ENCODE results near the gene ELOVL2. TPM values are rescaled to one million over a fixed set of nuclear protein-coding genes. Genes with fewer than 3 reads are reported as not detected.

The ELOVL2 gene
- total RNA-seq, 2 donors from 2014 or later: 0.86 to 1.6 TPM

DNA sequence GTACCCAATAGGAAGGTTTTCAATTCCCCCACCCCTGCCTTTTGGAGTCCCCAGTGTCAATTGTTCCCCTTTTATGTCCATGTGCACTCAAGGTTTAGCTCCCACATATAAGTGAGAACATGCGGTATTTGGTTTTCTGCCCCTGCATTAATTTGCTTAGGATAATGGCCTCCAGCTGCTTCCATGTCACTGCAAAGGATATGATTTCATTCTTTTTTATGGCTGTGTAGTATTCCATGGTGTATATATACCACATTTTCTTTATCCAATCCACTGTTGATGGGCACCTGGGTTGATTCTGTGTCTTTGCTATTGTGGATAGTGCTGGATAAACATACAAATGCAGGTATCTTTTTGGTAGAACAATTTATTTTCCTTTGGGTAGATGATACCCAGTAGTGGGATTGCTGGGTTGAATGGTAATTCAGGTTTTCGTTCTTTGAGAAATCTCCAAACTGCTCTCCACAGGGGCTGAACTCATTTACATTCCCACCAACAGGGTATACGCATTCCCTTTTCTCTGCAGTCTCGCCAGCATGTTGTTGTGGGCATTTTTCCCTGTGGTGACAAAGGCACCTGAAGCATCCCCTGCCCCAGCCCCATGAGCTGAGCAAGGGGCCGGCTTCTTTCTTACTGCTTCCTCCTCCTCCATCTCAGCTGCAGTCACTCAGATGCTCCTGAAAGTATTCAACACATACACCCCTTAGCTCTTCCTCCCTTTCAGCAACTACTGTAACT is 66.7 kb downstream of the ELOVL2 start:
- no peak for DNase-seq (ENCODE audit: low spot score)
- Histone ChIP-seq H3K27me3 (no peaks in the 10 kb centered on the region), H3K36me3 (no peaks in the 10 kb centered on the region), H3K9me3 (no peaks in the 10 kb centered on the region), H3K27ac (no peak overlapping the region), H3K4me3 (no peak overlapping the region), H3K4me1 (no peaks in the 10 kb centered on the region)
- TF ChIP-seq, protein P1, sequence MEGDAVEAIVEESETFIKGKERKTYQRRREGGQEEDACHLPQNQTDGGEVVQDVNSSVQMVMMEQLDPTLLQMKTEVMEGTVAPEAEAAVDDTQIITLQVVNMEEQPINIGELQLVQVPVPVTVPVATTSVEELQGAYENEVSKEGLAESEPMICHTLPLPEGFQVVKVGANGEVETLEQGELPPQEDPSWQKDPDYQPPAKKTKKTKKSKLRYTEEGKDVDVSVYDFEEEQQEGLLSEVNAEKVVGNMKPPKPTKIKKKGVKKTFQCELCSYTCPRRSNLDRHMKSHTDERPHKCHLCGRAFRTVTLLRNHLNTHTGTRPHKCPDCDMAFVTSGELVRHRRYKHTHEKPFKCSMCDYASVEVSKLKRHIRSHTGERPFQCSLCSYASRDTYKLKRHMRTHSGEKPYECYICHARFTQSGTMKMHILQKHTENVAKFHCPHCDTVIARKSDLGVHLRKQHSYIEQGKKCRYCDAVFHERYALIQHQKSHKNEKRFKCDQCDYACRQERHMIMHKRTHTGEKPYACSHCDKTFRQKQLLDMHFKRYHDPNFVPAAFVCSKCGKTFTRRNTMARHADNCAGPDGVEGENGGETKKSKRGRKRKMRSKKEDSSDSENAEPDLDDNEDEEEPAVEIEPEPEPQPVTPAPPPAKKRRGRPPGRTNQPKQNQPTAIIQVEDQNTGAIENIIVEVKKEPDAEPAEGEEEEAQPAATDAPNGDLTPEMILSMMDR (IDR thresholded peaks at IDR 0.05): no peak

DNA sequence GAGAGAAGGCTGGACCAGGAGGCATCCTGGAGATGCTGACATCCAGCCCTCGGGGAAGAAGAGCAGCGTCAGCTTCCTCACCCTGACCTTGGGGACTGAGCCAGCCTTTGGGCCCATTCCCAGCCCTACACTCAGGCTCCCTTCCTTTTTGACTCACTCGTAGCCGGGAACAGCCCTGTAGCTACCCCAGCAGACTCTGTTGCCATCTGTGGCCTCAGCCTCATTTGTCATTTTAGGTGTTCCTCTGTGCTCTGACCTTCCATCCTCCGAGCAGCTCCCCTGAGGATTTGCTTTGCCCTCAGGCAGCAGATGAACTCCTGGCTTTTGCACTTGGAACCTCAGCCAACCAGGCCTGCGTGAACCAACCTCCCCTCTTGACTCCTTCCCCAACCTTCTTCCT is 67.5 kb downstream of the ELOVL2 start:
- no peak overlapping the region for H3K4me3 ChIP-seq
- DNase-seq (ENCODE audit: low spot score): no peak
- H3K9me3 ChIP-seq: no peaks in the 10 kb centered on the region
- H3K4me1 ChIP-seq: no peaks in the 10 kb centered on the region
- H3K27ac ChIP-seq: no peak overlapping the region
- TF ChIP-seq, protein P1 (IDR thresholded peaks at IDR 0.05): no peak
- H3K36me3 ChIP-seq: no peaks in the 10 kb centered on the region
- H3K27me3 ChIP-seq: no peaks in the 10 kb centered on the region

DNA sequence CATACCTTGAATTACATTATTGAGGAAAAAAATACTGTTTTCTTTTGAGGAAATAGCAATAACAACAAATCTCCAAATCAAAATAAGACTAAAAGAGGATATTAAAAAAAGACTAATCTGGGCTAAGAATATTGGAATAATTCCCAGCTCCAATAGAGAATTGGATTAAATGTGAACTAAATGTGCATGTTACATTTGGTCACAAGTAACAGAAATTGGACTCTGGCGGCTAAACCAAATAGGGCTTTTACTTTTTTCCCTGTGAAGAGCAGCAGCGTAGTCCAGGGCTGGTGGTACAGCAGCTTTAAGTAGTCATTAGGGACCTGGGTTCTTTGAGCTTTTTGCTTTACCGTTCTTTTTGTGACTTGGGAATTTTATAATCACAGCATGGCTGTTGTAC is 71.9 kb downstream of the ELOVL2 start:
- H3K27ac ChIP-seq: no peak overlapping the region
- no peak overlapping the region for H3K4me3 ChIP-seq
- H3K27me3 ChIP-seq: no peaks in the 10 kb centered on the region
- H3K9me3 ChIP-seq: no peaks in the 10 kb centered on the region
- DNase-seq (ENCODE audit: low spot score): no peak
- TF ChIP-seq, protein P1 (IDR thresholded peaks at IDR 0.05): no peak
- no peaks in the 10 kb centered on the region for H3K4me1 ChIP-seq
- H3K36me3 ChIP-seq: no peaks in the 10 kb centered on the region

DNA sequence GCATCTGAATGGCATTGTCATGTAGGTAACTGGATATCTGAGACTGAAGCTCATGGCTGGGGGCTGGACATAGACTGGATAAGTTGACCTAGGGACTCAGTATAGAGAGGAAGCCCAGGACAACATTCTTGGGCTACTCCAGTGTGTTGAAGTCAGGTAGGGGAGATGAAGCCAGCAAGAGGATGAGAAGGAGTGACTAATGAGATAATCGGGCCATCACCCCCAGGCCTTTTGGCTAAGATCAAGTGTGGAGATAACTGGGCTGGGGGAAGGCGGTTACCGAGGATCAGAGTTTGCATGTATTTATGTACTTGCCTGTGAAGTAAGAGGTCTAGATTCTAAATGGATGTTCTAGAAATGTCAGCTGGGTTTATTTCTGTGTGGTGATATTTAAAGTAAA is 73.4 kb downstream of the ELOVL2 start:
- TF ChIP-seq, protein P1 (IDR thresholded peaks at IDR 0.05): no peak
- Histone ChIP-seq H3K9me3 (peaks cover 0 to 9% of the 10 kb centered on the region in 2 donors), H3K4me1 (no peaks in the 10 kb centered on the region), H3K4me3 (no peak overlapping the region), H3K27me3 (no peaks in the 10 kb centered on the region), H3K27ac (no peak overlapping the region), H3K36me3 (no peaks in the 10 kb centered on the region)
- no peak for DNase-seq (ENCODE audit: low spot score)

DNA sequence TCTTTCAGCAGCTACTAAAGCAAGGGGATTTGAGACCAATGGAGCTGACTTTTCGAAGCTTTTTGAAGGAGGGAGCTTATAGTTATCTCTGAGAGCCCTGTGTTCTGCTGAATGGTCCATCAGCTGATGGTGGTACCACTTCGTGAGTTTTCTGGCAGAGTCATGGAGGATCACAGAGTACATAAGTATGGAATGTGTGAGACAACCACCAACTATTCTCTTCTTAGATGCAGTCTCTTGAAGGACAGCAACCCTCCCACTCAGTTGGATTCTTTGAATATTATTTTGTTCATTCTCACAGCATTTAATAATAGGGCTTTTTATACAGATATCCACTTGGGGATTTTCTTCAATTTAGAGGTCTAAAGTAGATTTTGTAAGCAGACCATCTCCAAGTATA is 75.3 kb downstream of the ELOVL2 start:
- Histone ChIP-seq H3K4me1 (no peaks in the 10 kb centered on the region), H3K27ac (no peak overlapping the region), H3K36me3 (no peaks in the 10 kb centered on the region), H3K4me3 (no peak overlapping the region), H3K27me3 (no peaks in the 10 kb centered on the region), H3K9me3 (peaks cover 0 to 11% of the 10 kb centered on the region in 2 donors)
- TF ChIP-seq, protein P1 (IDR thresholded peaks at IDR 0.05): no peak
- no peak for DNase-seq (ENCODE audit: low spot score)

DNA sequence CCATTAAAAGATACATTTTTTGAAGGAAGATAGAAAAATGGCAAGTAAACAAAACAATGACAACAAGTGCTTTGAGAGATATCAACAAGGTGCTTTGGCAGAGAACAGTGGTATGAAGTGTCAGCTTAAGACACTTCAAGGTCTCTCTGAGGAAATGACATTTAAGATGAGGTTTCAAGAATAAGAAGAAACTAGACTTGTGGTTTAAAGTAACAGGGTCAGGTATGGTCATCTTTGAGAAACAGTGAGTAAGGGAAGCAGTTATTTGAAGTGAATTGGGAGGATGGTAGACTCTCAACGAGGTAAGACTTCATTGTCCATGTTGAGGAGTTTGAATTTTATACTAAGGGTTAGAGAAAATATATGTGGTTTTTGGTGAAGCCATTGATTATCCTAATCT is 79.4 kb downstream of the ELOVL2 start:
- H3K9me3 ChIP-seq: peaks cover 0 to 11% of the 10 kb centered on the region in 2 donors
- H3K36me3 ChIP-seq: no peaks in the 10 kb centered on the region
- H3K27ac ChIP-seq: no peak overlapping the region
- no peak for DNase-seq (ENCODE audit: low spot score)
- H3K4me3 ChIP-seq: no peak overlapping the region
- H3K27me3 ChIP-seq: no peaks in the 10 kb centered on the region
- TF ChIP-seq, protein P1 (IDR thresholded peaks at IDR 0.05): no peak
- no peaks in the 10 kb centered on the region for H3K4me1 ChIP-seq

All from right atrium auricular region (tissue), 2 donors.